Stimulated activated CD4-positive, alpha-beta T cell treated with anti-CD3 and anti-CD28 coated beads, Interleukin-1b, Interleukin-23, amount 100 ng/mL, for 24 hours (primary cell): ENCODE results near the gene DNAH14.
"Not testable (repeated sequence)": the region's sequence is repeated elsewhere in the genome, so short reads cannot be mapped to it uniquely, and the experiment has no call there.

Experiments used
- DNase-seq, 4 experiments: peaks; one replicate each; pipeline ENCODE4 v3.0.0-alpha.2; 2020; ENCODE audit warnings: low read depth in 4 of 4, low spot score in 1 of 4

Gene DNAH14

GRCh38 chr1:224920930-224921329, 8.5 kb upstream of the DNAH14 start:
- no peak for DNase-seq

GRCh38 chr1:224921354-224921753, 8.1 kb upstream of the DNAH14 start:
- no peak for DNase-seq

- no peak for DNase-seq
Observed at GRCh38 chr1:224922404-224923164, 6.9 kb upstream of the DNAH14 start.

GRCh38 chr1:224923726-224924125, 5.7 kb upstream of the DNAH14 start:
- DNase-seq, result no peak

GRCh38 chr1:224927631-224928030, 1.8 kb upstream of the DNAH14 start:
- DNase-seq, result not testable (repeated sequence)

- DNase-seq, result no peak
Observed at GRCh38 chr1:224928906-224929305, 569 bp upstream of the DNAH14 start.

- DNase-seq, result no peak
Observed at GRCh38 chr1:224931605-224932004, 2.1 kb downstream of the DNAH14 start.

GRCh38 chr1:224932607-224933249, 3.3 kb downstream of the DNAH14 start:
- no peak for DNase-seq

GRCh38 chr1:224933584-224933983, 4.1 kb downstream of the DNAH14 start:
- DNase-seq, result no peak

GRCh38 chr1:224938652-224939051, 9.2 kb downstream of the DNAH14 start:
- DNase-seq, result no peak

GRCh38 chr1:224939844-224940425, 10.5 kb downstream of the DNAH14 start:
- no peak for DNase-seq

GRCh38 chr1:224940735-224941134, 11.3 kb downstream of the DNAH14 start:
- DNase-seq, result not testable (repeated sequence)

- DNase-seq, result not testable (repeated sequence)
Observed at GRCh38 chr1:224945651-224946348, 16.3 kb downstream of the DNAH14 start.

- not testable (repeated sequence) for DNase-seq
Observed at GRCh38 chr1:224946349-224946691, 16.8 kb downstream of the DNAH14 start.

- DNase-seq, result no peak
Observed at GRCh38 chr1:224957696-224958095, 28.2 kb downstream of the DNAH14 start.

- DNase-seq, result no peak
Observed at GRCh38 chr1:224958490-224958889, 29.0 kb downstream of the DNAH14 start.

GRCh38 chr1:224959115-224959514, 29.6 kb downstream of the DNAH14 start:
- no peak for DNase-seq

GRCh38 chr1:224959656-224960055, 30.2 kb downstream of the DNAH14 start:
- no peak for DNase-seq

- no peak for DNase-seq
Observed at GRCh38 chr1:224980181-224980580, 50.7 kb downstream of the DNAH14 start.

GRCh38 chr1:224981922-224982354, 52.5 kb downstream of the DNAH14 start:
- DNase-seq, result not testable (repeated sequence)

- no peak for DNase-seq
Observed at GRCh38 chr1:224988042-224988441, 58.6 kb downstream of the DNAH14 start.

GRCh38 chr1:224989615-224990014, 60.1 kb downstream of the DNAH14 start:
- no peak for DNase-seq
